CD4-positive, alpha-beta T cell treated with Interleukin-17A for 1 hour (primary cell): ENCODE results near the gene CD79B.

ENCODE experiments used
- DNase-seq: peaks from one replicate; pipeline ENCODE4 v3.0.0-alpha.2; 2020

CD79B gene

DNA sequence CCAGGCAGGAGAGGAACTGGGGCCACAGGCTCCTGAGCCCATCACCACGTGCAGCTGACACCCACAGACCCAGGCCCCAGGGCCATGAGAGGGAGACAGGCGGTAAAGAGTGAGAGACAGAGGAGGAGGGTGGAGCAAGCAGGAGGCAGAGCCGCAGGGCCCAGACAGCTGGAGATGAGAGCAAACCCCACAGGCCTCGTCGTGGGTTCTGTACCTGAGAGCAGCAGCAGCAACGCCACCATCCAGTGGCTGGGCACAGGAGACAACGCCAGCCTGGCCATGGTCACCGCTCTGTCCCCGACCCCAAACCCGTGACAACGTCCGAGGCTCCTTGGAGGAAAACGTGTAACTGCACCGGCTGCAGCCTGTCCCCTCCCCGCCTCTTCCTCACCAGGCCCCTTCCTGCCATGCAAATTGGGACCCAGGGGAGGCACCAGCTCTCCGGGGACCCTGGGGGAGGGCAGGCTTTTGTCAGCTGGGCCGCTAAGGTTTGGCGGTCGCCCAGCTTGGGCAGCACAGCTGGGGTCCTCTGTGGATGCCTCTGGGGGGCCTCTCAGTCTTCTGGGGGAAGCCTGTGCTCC lies at the start of gene CD79B:
Gene CD79B (minus strand): TSS at position 351 of the 581 bp plus-strand sequence. CDS start 70 bp downstream, at position 281.
- peak; percentile 26 for DNase-seq

DNA sequence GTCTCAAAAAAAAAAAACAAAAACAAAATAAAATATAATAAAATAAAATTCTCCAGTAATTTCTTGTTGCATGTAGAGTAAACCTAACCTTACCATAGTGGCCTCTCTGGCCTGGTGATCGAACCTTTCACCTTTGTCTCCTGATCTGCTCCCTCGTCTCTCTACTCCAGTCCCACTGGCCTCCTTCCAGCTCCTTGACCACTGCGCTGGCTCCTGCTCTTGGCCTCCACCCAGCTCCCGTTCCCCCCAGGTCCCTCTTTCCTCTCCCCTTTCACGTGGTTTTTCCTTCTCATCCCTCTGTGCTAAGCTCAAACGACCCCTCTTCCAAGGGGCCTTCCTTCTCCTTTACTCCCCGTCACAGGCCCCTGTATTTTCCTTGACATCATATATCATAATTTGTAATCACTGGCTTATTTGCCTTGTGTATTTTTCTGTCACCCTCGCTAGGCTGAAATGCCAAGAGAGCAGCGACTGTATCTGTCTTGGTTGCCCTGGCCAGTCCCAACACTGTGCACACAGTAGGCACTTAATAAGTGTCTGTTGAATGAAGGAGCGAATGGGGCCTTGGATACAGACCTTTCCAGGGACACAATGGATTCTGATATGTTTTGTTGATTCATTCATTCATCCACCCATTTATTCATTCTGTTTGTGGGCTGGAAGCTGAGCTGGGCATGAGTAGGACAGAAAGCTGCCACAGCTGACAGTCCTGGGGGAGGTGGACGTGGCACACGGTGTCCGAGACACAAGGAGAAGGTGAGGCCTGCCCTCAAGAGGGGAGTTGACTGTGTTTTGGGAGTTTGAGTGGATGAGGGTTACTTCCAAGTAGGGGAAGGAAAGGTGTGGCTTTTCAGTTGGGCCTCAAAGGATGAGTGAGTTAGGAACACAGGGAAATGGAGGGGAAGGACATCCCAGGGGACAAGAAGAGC lies 46.4 kb upstream of the CD79B start:
- no peak for DNase-seq

GRCh38 chr17:63976702-63977101 lies 44.6 kb upstream of the CD79B start:
- no peak for DNase-seq

GRCh38 chr17:63975541-63976092 lies 43.5 kb upstream of the CD79B start:
- no peak for DNase-seq

DNA sequence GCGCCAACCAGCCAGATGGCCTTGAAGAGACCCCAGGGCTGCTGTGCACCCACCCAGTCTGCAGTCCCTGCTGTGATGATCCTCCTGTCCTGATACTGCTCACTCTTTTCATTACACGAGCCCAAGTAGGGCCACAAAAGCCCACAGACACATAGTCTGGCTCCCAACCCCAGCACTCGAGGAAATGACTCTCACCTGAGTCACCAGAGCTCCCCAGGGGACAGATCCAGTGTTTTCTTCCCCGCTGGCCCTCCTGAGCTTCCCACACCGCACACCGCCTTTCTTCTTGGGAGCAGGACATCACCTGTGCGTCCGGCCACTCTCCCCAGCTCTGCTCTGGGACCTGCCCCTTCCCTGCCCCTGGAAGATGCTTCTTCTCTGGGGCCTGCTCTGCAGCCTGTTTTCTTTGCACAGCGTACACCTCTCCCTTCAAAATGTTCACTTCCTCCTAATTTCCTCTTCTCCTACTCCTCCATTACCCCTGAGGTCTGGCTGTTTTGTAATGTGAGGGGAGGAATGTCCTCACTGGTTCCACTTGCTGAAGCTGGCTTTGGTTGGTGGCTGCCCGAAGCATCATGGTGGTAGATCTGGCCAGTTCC lies 42.6 kb upstream of the CD79B start:
- DNase-seq = no peak

- DNase-seq = no peak
Observed at GRCh38 chr17:63973930-63974593, 41.9 kb upstream of the CD79B start.

DNA sequence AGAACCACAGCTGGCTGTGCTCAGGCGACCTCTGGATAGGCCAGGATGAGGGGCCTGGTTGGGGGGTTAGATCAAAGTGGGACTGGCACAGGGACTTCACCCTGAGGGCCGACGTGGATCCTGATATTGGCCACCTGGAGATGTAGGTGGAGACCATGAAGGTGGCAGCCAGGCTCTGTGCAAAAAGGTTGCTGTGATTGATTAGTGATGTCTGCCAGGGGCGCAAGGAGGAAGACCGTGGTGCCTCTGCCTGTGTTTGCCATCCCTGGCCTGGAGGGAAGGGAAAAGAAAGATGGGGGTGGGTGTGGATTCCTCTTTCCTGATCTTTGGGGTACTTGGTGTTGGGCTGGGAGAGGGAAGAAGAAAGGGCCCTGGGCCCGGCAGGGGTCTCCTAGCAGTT lies 41.1 kb upstream of the CD79B start:
- DNase-seq = no peak

- DNase-seq = no peak
Observed at GRCh38 chr17:63972796-63973195, 40.7 kb upstream of the CD79B start, which contains the start of gene SCN4A. Gene SCN4A (minus strand): TSS chr17:63972918. CDS start chr17:63972841, 77 bp downstream.

- DNase-seq = no peak
Observed at GRCh38 chr17:63969278-63969677, 37.1 kb upstream of the CD79B start.

DNA sequence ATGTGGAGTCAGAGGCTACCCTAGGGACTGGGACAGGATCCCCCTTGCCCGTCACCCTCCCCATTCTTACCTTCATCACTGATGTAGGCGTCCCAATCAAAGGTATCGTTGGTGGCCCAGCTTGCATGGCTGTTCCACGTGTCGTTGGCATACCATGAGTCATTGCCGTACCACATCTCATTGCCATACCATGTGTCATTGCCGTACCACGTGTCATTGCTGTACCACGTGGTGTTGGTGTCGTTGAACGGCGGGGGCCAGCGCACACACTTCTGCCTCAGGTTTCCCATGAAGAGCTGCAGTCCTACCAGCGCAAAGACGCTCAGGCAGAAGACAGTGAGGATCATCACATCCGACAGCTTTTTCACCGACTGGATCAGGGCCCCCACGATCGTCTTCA lies 35.8 kb upstream of the CD79B start:
- no peak for DNase-seq

DNA sequence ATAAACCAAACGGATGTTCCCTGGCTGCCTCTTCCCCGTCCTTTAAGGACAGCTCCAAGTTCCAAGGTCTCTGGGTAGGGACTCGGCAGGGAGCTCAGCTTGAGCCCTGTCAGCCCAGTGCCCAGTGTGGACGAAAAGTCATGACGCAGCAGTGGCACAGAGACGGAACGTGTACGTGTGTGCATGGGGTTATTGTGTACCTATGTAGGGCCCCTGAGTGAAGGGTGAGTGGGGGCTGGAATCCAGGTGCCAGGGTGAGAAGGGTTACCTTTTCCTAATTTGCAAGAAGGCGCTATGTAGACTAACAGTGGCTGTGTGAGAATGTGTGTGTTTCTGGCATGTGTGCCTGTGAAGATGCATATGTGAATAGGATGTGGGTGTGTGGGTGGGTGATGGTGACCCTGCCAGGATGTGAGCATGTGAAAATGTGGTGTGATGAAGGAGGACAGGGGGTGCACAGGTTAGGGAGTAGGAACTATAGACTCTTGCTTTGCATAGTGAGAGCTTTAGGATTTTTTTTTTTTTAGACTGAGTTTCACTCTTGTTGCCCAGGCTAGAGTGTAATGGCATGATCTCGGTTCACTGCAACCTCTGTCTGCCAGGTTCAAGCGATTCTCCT lies 34.6 kb upstream of the CD79B start:
- peak; percentile 42 for DNase-seq

DNA sequence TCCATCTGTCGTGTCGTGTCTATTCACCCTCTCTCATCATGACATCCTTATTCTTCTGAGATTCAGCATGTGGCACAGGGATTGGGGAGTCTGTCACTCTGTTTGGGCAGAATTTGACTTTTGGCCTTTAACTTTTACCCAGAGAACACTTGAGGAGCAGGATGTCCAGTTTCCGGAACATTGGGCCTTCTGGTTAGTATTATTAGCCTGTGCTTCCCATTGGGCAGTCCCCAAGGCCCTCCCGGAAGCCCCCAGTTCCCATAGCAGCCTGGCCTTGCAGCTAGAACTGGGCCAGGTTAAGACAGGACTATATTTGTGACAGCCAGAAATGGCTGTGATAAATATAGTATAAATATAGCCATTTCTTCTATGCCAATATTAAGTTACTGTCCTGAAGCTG lies 31.0 kb upstream of the CD79B start:
- no peak for DNase-seq

- DNase-seq = no peak
Observed at GRCh38 chr17:63962298-63962744, 30.2 kb upstream of the CD79B start.

DNA sequence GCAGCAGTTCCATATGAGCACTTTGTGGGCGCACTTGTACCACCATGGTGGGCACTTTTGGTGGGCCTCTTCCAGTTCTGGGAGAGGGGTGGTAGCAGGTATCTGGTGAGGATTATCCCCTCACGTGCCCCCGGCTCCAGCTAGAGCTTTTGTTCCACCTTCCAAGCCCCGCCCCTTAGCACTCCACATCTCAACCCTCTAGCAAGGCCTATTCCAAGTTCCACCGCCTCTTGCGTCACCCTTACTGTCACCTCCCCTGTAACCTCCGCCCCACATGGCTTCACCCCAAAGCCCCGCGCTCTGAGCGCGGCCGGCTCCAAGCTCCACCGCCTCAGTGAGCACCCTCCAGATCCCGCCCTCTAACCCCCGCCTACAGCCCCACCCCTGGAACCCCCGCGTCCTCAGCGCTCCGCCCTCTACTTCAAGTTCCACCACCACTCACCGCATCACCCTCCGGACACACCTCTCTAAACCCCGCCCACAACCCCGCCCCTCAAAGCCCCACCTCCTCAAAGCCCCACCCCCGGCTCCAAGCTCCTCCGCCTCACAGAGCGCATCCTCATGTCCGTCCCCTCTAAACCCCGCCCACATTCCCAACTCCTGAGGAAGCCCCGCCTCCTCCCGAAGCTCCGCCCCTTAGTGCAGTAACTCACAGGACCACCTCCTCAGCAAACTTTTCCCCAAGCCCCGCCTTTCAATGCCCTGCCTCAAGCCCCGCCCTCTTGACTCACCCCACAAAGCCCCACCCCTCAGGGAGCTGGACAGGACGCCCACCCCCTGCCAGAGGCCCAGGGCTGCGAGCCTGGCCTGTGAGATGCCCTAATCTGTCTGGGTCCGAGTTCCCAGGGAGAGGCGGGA lies 29.5 kb upstream of the CD79B start:
- DNase-seq = peak; percentile 57

GRCh38 chr17:63960430-63960829 lies 28.3 kb upstream of the CD79B start:
- no peak for DNase-seq

DNA sequence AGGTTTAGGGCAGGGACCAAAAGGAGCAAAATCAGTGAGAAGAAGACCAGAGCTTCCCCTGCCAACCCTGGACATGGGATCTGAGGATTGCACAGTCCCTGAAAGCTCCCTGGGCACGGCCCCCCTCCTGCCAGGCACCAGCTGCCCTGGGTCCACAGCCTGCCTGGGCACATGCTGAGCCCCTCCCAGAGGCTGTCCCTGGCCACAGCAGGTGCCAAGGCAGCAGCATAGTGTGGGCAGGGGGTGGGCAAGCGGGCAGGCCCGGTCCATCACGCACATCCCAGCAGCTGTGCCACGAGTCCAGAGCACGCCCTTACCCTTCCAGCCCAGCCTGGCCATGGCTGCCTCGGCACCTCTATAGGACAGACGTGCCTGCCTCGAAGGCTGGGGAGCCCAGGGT lies 27.9 kb upstream of the CD79B start:
- DNase-seq = no peak

- DNase-seq = no peak
Observed at GRCh38 chr17:63956296-63956920, 24.3 kb upstream of the CD79B start.

- DNase-seq = no peak
Observed at GRCh38 chr17:63955791-63956190, 23.7 kb upstream of the CD79B start.

GRCh38 chr17:63955232-63955631 lies 23.1 kb upstream of the CD79B start:
- DNase-seq = no peak

- DNase-seq = peak; percentile 49
Observed at GRCh38 chr17:63954402-63955063, 22.4 kb upstream of the CD79B start.
